SU-DHL-6 (cell line): ENCODE data around the gene C4orf51.

Experiments
- H2AFZ ChIP-seq: fragments of 200-600 bp; sonication (generic); 2 replicates; pipeline ENCODE4 v1.6.1; 2014; ENCODE audit warnings: low read depth, mild to moderate bottlenecking, moderate library complexity, mixed read lengths, antibody characterized with exemption, low read length; ENCODE audit not compliant: severe bottlenecking
- H3F3A ChIP-seq: fragments of 200-600 bp; shearing (Covaris generic); 2 replicates; pipeline ENCODE4 v1.6.0; 2016; ENCODE audit warnings: antibody characterized with exemption, mild to moderate bottlenecking; ENCODE audit not compliant: insufficient read depth
- H3K27ac ChIP-seq: fragments of 200-600 bp; sonication (generic); 2 replicates; pipeline ENCODE4 v1.5.1; 2016; ENCODE audit warnings: low read depth, mild to moderate bottlenecking, low read length, moderate library complexity, mixed read lengths
- H3K27me3 ChIP-seq: fragments of 200-600 bp; sonication (generic), shearing (Covaris generic); 2 replicates; pipeline ENCODE4 v1.6.0; 2014; ENCODE audit warnings: mild to moderate bottlenecking, low read length
- H3K36me3 ChIP-seq: fragments of 200-600 bp; sonication (generic); 2 replicates; pipeline ENCODE4 v1.6.1; 2014; ENCODE audit warnings: mild to moderate bottlenecking, low read length, mixed read lengths
- H3K4me2 ChIP-seq: fragments of 300-600, 200-600 bp; shearing (Covaris generic), sonication (generic); 2 replicates; pipeline ENCODE4 v1.6.0; 2014; ENCODE audit warnings: low read length, low read depth, mild to moderate bottlenecking; ENCODE audit not compliant: poor library complexity, severe bottlenecking
- H3K4me3 ChIP-seq: fragments of 200-600 bp; sonication (generic); 2 replicates; pipeline ENCODE4 v1.5.1; 2014; ENCODE audit warnings: antibody characterized with exemption, low read length, mild to moderate bottlenecking, mixed read lengths; ENCODE audit not compliant: insufficient read depth, poor library complexity, severe bottlenecking
- H3K79me2 ChIP-seq: fragments of 200-600 bp; sonication (generic); 2 replicates; pipeline ENCODE4 v1.6.1; 2014; ENCODE audit warnings: mild to moderate bottlenecking, low read length, moderate library complexity; ENCODE audit not compliant: insufficient read depth
- H3K9ac ChIP-seq: fragments of 200-600 bp; sonication (generic); 2 replicates; pipeline ENCODE4 v1.7.0; 2014; ENCODE audit warnings: mild to moderate bottlenecking, low read length
- H3K9me2 ChIP-seq: fragments of 200-600 bp; sonication (generic); replicated peaks from 2 replicates; pipeline ENCODE4 v1.6.1; 2014; ENCODE audit warnings: low read length; ENCODE audit not compliant: insufficient read depth
- H3K9me3 ChIP-seq: fragments of 200-600 bp; sonication (generic); 2 replicates; pipeline ENCODE4 v1.6.1; 2014; ENCODE audit warnings: low read length, mixed read lengths; ENCODE audit not compliant: insufficient read depth
- H4K20me1 ChIP-seq: fragments of 200-600 bp; sonication (generic); 2 replicates; pipeline ENCODE4 v1.6.1; 2014; ENCODE audit warnings: low read depth, mild to moderate bottlenecking, antibody characterized with exemption, low read length, moderate library complexity, mixed read lengths
- EZH2phosphoT487 ChIP-seq: fragments of 200-600 bp; sonication (generic), shearing (Covaris generic); conservative IDR thresholded peaks from 2 replicates; pipeline ENCODE4 v1.6.1; 2018; ENCODE audit warnings: mild to moderate bottlenecking, antibody characterized with exemption, low read length, moderate library complexity, mixed read lengths
- TF ChIP-seq, protein P1 (sequence below): fragments of 200-600 bp; sonication (generic); IDR thresholded peaks from one replicate; pipeline ENCODE4 v1.5.1; 2017; ENCODE audit warnings: antibody characterized with exemption, mild to moderate bottlenecking, low read length, moderate library complexity; ENCODE audit not compliant: insufficient read depth, poor library complexity, severe bottlenecking

Gene C4orf51

DNA sequence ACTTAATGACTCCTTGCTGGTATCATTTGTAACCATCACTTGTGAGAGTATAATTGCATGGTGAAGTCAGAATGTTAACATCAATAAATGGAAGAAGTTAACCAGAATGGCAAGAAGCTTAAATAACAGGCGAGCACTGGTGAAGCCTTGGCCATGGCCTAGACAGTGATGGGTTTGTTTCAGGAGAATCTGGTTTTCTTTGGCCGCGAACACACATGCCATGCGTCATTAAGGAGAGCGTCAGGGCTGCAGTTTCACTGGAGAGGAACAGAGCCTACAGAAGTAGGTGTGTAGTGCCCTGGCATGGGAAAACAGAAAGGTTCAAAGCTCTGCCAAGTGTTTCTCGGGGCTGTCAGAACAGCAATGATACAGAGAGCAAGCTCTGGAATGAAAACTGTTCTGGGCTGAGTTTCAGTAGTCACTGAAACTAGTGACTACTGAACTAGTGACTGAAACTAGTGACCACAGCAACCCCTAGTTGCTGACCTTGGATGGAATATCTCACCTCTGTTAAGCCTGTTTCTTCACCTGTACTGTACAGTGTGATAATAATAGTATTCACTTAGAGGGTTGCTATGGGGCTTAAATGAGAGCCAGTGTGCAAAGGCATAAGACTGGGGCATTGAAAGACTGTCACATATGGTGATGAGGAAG is 93.8 kb downstream of the C4orf51 start:
- Histone ChIP-seq H4K20me1 (no peaks in the 10 kb centered on the region), H3K4me2 (no peak overlapping the region), H2AFZ (no peak overlapping the region), H3F3A (no peaks in the 10 kb centered on the region), H3K9ac (no peak overlapping the region), H3K9me3 (no peaks in the 10 kb centered on the region), H3K4me3 (no peak overlapping the region), H3K27me3 (no peaks in the 10 kb centered on the region), H3K9me2 (no peaks in the 10 kb centered on the region), H3K27ac (no peak overlapping the region), H3K79me2 (no peaks in the 10 kb centered on the region), H3K36me3 (peaks cover 27% of the 10 kb centered on the region; the same call in 1 of the 2 replicates)
- TF ChIP-seq, protein P1, sequence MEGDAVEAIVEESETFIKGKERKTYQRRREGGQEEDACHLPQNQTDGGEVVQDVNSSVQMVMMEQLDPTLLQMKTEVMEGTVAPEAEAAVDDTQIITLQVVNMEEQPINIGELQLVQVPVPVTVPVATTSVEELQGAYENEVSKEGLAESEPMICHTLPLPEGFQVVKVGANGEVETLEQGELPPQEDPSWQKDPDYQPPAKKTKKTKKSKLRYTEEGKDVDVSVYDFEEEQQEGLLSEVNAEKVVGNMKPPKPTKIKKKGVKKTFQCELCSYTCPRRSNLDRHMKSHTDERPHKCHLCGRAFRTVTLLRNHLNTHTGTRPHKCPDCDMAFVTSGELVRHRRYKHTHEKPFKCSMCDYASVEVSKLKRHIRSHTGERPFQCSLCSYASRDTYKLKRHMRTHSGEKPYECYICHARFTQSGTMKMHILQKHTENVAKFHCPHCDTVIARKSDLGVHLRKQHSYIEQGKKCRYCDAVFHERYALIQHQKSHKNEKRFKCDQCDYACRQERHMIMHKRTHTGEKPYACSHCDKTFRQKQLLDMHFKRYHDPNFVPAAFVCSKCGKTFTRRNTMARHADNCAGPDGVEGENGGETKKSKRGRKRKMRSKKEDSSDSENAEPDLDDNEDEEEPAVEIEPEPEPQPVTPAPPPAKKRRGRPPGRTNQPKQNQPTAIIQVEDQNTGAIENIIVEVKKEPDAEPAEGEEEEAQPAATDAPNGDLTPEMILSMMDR: no peak
- TF ChIP-seq EZH2phosphoT487: no peak

DNA sequence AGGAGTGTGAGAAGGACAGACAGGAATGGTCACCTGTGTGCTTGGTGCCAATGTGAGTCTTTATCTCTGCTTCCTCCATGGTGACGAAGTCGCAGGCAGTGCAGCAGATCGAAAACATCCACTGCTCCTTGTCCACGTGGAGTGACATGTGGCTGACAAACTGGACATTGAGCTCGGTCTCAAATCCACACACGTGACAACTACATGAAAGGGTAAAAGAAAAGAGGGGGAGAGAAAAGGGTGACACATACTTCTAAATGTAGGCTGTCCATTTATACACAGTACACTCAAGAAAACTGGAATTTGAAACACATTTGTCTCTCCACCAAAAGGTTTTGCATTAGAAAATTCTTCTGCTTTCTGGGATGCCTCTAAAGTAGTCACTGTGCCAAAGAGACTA is 94.5 kb downstream of the C4orf51 start:
- H3K9me2 ChIP-seq: no peaks in the 10 kb centered on the region
- no peak overlapping the region for H3K27ac ChIP-seq
- H3K79me2 ChIP-seq: no peaks in the 10 kb centered on the region
- H4K20me1 ChIP-seq: no peaks in the 10 kb centered on the region
- H3K9me3 ChIP-seq: no peaks in the 10 kb centered on the region
- TF ChIP-seq, protein P1: no peak
- TF ChIP-seq EZH2phosphoT487: no peak
- H3F3A ChIP-seq: no peaks in the 10 kb centered on the region
- H3K4me2 ChIP-seq: no peak overlapping the region
- H2AFZ ChIP-seq: no peak overlapping the region
- peaks cover 32% of the 10 kb centered on the region; the same call in 1 of the 2 replicates for H3K36me3 ChIP-seq
- no peak overlapping the region for H3K9ac ChIP-seq
- no peaks in the 10 kb centered on the region for H3K27me3 ChIP-seq
- H3K4me3 ChIP-seq: no peak overlapping the region

- Histone ChIP-seq H3K4me3 (no peak overlapping the region), H3K9me3 (no peaks in the 10 kb centered on the region), H3K27ac (no peak overlapping the region), H3K79me2 (no peaks in the 10 kb centered on the region), H2AFZ (no peak overlapping the region), H3K9ac (no peak overlapping the region), H3K4me2 (no peak overlapping the region), H3K36me3 (peaks cover 34% of the 10 kb centered on the region; the same call in 1 of the 2 replicates), H3F3A (no peaks in the 10 kb centered on the region), H4K20me1 (no peaks in the 10 kb centered on the region), H3K9me2 (no peaks in the 10 kb centered on the region), H3K27me3 (no peaks in the 10 kb centered on the region)
- TF ChIP-seq, protein P1: no peak
- TF ChIP-seq EZH2phosphoT487: no peak
Observed at GRCh38 chr4:145775406-145775805, 95.5 kb downstream of the C4orf51 start.
